Omental fat pad (tissue), 4 donors: ENCODE measurements around the gene ST3GAL6. TPM values are rescaled to one million over a fixed set of nuclear protein-coding genes. Genes with fewer than 3 reads are reported as not detected.

ENCODE experiments used
- ATAC-seq: fragments of 150-250 bp; one replicate; pipeline ENCODE4 v1.9.1; 2016; ENCODE audit warnings: mild to moderate bottlenecking, moderate library complexity; ENCODE audit not compliant: low FRiP score
- DNase-seq: peaks from one replicate; pipeline ENCODE4 v3.0.0-alpha.2; 2019; ENCODE audit warnings: low spot score
- CTCF ChIP-seq, 3 donors: fragments of 450-650 bp; IDR thresholded peaks; one replicate each; pipeline ENCODE4 v1.5.1; 2016 to 2017; ENCODE audit warnings: antibody characterized with exemption in 3 of 3, mild to moderate bottlenecking in 3 of 3, moderate library complexity in 2 of 3
- total RNA-seq, 4 donors: library from RNA; depleted of rRNA; stranded (reverse); fragments of >200 nt; gene quantifications; one replicate each; pipeline ENCODE4 v1.1.0, GENCODE V29; 2016

Gene ST3GAL6
- total RNA-seq, 4 donors from 2014 or later: 8.5 to 19.4 (median 16.0) TPM

DNA sequence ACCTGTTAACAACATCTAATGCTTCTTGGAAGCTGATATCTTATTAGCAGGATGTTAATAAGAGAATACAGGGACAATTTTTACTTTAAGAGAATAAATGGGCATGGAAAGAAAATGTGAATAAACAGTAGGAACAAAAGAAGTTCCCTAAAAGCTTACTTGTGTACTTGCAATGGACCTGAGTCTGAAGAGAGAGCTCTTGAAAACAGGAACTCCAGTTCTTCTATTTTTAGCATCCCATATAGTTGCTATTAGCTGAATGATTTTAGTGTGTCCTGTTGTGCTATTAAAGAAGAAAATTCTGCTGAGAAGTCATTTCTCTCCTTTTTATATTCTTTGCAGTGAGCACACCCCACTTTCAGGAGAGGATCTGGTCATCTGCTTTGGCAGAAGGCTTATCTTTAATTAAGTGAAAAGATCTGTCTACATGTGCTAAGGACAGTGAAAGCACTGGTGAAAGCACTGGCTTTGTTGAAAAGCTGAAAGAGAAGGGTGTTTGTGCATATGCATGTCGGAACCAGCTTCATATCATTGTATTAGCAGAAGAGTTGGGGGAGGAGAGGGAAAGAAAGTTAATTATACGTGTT is 1.4 kb upstream of the ST3GAL6 start:
- TF ChIP-seq CTCF (IDR thresholded peaks at IDR 0.05): no peak
- ATAC-seq (no peak), DNase-seq (no peak)

DNA sequence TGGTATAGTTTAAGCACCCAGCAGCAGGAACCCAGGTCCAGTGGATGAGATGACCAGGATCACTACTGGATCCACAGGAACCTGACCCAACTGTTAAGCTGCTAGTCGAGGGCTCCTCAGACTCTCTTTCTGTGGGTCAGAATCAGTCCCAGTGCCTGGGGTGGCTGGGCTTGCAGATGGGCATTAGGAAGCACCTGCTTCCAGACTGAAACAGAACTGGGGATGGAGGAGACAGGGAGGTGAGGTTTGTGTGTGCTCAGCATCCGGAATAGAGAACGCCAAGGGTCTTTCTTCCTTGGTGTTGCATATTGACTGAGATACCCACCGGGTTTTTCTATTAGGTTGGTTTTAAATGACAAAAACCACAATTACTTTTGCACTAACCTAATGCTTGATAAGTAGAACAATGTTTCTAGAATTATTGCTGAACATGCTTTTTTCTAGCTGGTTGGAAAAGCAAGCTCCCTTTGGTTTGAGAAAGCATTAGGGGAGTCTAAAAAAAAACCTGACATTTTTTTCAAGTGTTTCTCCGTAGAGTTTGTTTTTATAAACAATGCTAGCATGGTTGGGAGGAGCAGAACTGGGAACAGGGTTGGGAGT is 779 bp downstream of the ST3GAL6 start:
- no peak for DNase-seq
- no peak for TF ChIP-seq CTCF (IDR thresholded peaks at IDR 0.05)
- no peak for ATAC-seq

GRCh38 chr3:98764472-98764884 is 1.3 kb downstream of the ST3GAL6 start:
- TF ChIP-seq CTCF (IDR thresholded peaks at IDR 0.05): no peak
- no peak for DNase-seq
- peak; percentile 37 for ATAC-seq

GRCh38 chr3:98765721-98766120 is 2.6 kb downstream of the ST3GAL6 start:
- no peak for DNase-seq
- ATAC-seq: no peak
- TF ChIP-seq CTCF (IDR thresholded peaks at IDR 0.05): no peak

GRCh38 chr3:98766924-98767323 is 3.8 kb downstream of the ST3GAL6 start:
- ATAC-seq (no peak), DNase-seq (no peak)
- no peak for TF ChIP-seq CTCF (IDR thresholded peaks at IDR 0.05)

DNA sequence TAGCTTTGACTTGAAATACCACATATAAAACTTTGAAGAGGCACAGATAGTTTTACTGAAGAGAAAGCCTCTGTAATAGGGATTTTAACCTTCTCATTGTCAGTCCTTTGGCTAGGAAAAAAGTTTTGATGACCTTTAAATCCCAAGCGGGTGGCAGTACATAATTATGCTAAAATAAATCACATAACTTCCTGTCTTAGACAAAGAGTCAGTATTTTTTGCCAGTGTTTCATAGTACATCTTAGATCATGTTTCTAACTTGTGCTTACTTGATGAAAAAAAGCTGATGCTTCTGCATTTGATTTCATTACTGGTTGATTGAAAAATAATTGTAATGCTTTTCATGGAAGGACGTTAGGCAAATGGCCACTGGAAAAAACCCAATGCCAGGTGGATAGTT is 5.8 kb downstream of the ST3GAL6 start:
- TF ChIP-seq CTCF (IDR thresholded peaks at IDR 0.05): no peak
- ATAC-seq (no peak), DNase-seq (no peak)

- no peak for ATAC-seq
Measured at GRCh38 chr3:98769448-98769847, 6.3 kb downstream of the ST3GAL6 start.

More at GRCh38 chr3:98769448-98769847, 6.3 kb downstream of the ST3GAL6 start:
- no peak for TF ChIP-seq CTCF (IDR thresholded peaks at IDR 0.05)
- no peak for DNase-seq
